Mammary epithelial cell (primary cell): ENCODE results near the gene LILRB3.

ENCODE experiments used
- CTCF ChIP-seq, 2 donors: IDR thresholded peaks in 1 of 2; conservative IDR thresholded peaks in 1 of 2; 2 replicates each; pipeline ENCODE4 v1.5.1; 2011 to 2012; ENCODE audit warnings: inconsistent platforms in 2 of 2, low read length in 2 of 2, mild to moderate bottlenecking in 2 of 2, control low read depth in 1 of 2, low read depth in 1 of 2; ENCODE audit not compliant: insufficient read depth in 1 of 2; ENCODE audit errors: extremely low read depth in 1 of 2
- EZH2 ChIP-seq: IDR thresholded peaks from 2 replicates; pipeline ENCODE4 v1.6.1; 2012; ENCODE audit warnings: low read length, inconsistent platforms, borderline replicate concordance

- TF ChIP-seq CTCF (conservative IDR thresholded peaks at IDR 0.05 in 1 of 2, IDR thresholded peaks at IDR 0.05 in 1 of 2; ENCODE audit: extremely low read depth in 1 of 2, insufficient read depth in 1 of 2, low read depth in 1 of 2, low read length in 2 of 2) = peak; percentile 68 to 74
- TF ChIP-seq EZH2 = no peak
Measured at GRCh38 chr19:54266133-54266532, 43.3 kb upstream of the LILRB3 start.
